Neural cell (in vitro differentiated cells): ENCODE data around the gene S100A5. TPM values are rescaled to one million over a fixed set of nuclear protein-coding genes. Genes with fewer than 3 reads are reported as not detected.

Experiments used
- H2AFZ ChIP-seq: fragments of 200-600, 300-800 bp; sonication (generic), shearing (Covaris generic); 2 replicates; pipeline ENCODE4 v1.6.0; 2014; ENCODE audit warnings: low read depth, mild to moderate bottlenecking, antibody characterized with exemption, low read length, moderate library complexity
- H3F3A ChIP-seq: fragments of 200-600 bp; shearing (Covaris generic); 2 replicates; pipeline ENCODE4 v1.6.1; 2016; ENCODE audit warnings: mild to moderate bottlenecking, moderate library complexity, mixed read lengths, antibody characterized with exemption, low read length; ENCODE audit not compliant: insufficient read depth, poor library complexity, severe bottlenecking
- H3K27ac ChIP-seq: fragments of 200-600, 300-800 bp; sonication (generic), shearing (Covaris generic); 2 replicates; pipeline ENCODE4 v1.5.1; 2014; ENCODE audit warnings: mild to moderate bottlenecking, low read length, moderate library complexity
- H3K27me3 ChIP-seq: fragments of 300-800, 200-600 bp; sonication (generic), shearing (Covaris generic); 2 replicates; pipeline ENCODE4 v1.6.0; 2014; ENCODE audit warnings: mild to moderate bottlenecking, low read depth, low read length, moderate library complexity; ENCODE audit not compliant: insufficient read depth
- H3K36me3 ChIP-seq: fragments of 300-800, 200-600 bp; sonication (generic), shearing (Covaris generic); 2 replicates; pipeline ENCODE4 v1.5.1; 2014; ENCODE audit warnings: mild to moderate bottlenecking, antibody characterized with exemption, low read length, moderate library complexity; ENCODE audit not compliant: insufficient read depth
- H3K4me2 ChIP-seq: fragments of 300-800, 200-600 bp; sonication (generic), shearing (Covaris generic); 2 replicates; pipeline ENCODE4 v1.6.0; 2014; ENCODE audit warnings: mild to moderate bottlenecking, low read length
- H3K4me3 ChIP-seq: fragments of 300-800, 200-600 bp; sonication (generic), shearing (Covaris generic); 2 replicates; pipeline ENCODE4 v1.5.1; 2014; ENCODE audit warnings: mild to moderate bottlenecking, low read length, moderate library complexity
- H3K79me2 ChIP-seq: fragments of 200-600 bp; shearing (Covaris generic); replicated peaks from 2 replicates; pipeline ENCODE4 v1.6.0; 2014; ENCODE audit warnings: mild to moderate bottlenecking, low read length, moderate library complexity; ENCODE audit not compliant: insufficient read depth
- H3K9ac ChIP-seq: fragments of 300-800, 200-600 bp; sonication (generic), shearing (Covaris generic); 2 replicates; pipeline ENCODE4 v1.6.1; 2016; ENCODE audit warnings: mild to moderate bottlenecking, low read length, mixed read lengths
- H3K9me2 ChIP-seq: fragments of 200-600 bp; shearing (Covaris generic); 2 replicates; pipeline ENCODE4 v1.6.1; 2016; ENCODE audit warnings: mild to moderate bottlenecking, low read length, mixed read lengths; ENCODE audit not compliant: insufficient read depth
- H3K9me3 ChIP-seq: fragments of 200-600, 300-800 bp; sonication (generic), shearing (Covaris generic); 2 replicates; pipeline ENCODE4 v1.6.1; 2016; ENCODE audit warnings: mild to moderate bottlenecking, mixed run types, low read length, moderate library complexity, mixed read lengths
- H4K20me1 ChIP-seq: fragments of 200-600 bp; shearing (Covaris generic); 2 replicates; pipeline ENCODE4 v1.6.1; 2016; ENCODE audit warnings: mild to moderate bottlenecking, mixed run types; ENCODE audit not compliant: insufficient read depth
- EP300 ChIP-seq: fragments of 450-650 bp; conservative IDR thresholded peaks from 2 replicates; pipeline ENCODE4 v1.6.1; 2014; ENCODE audit warnings: antibody characterized with exemption, mild to moderate bottlenecking, moderate library complexity; ENCODE audit not compliant: poor library complexity, severe bottlenecking
- EZH2 ChIP-seq: fragments of 200-600, 300-800 bp; shearing (Covaris generic), sonication (generic); IDR thresholded peaks from 2 replicates; pipeline ENCODE4 v1.6.1; 2014; ENCODE audit warnings: antibody characterized with exemption, low read length, borderline replicate concordance, mild to moderate bottlenecking; ENCODE audit not compliant: insufficient read depth, poor library complexity, severe bottlenecking
- MXI1 ChIP-seq: fragments of 450-650 bp; conservative IDR thresholded peaks from 2 replicates; pipeline ENCODE4 v1.6.1; 2014; ENCODE audit warnings: antibody characterized with exemption, mild to moderate bottlenecking; ENCODE audit not compliant: poor library complexity, severe bottlenecking
- POLR2AphosphoS5 ChIP-seq: IDR thresholded peaks from 2 replicates; pipeline ENCODE4 v1.6.1; 2012
- RAD21 ChIP-seq: fragments of 450-650 bp; conservative IDR thresholded peaks from 2 replicates; pipeline ENCODE4 v1.6.1; 2014; ENCODE audit warnings: antibody characterized with exemption, mild to moderate bottlenecking, moderate library complexity
- SMC3 ChIP-seq: fragments of 450-650 bp; conservative IDR thresholded peaks from 2 replicates; pipeline ENCODE4 v1.6.1; 2014; ENCODE audit warnings: antibody characterized with exemption, mild to moderate bottlenecking, moderate library complexity; ENCODE audit not compliant: poor library complexity
- TAF1 ChIP-seq: IDR thresholded peaks from 2 replicates; pipeline ENCODE4 v1.6.1; 2012; ENCODE audit warnings: low read depth
- polyA minus RNA-seq: library from RNA; depleted of rRNA, polyadenylated mRNA; stranded (reverse); fragments of >200 nt; gene quantifications from 2 replicates; pipeline ENCODE4 v1.2.3, GENCODE V29; 2014
- polyA plus RNA-seq: library from polyadenylated mRNA; depleted of rRNA; stranded (reverse); fragments of >200 nt; gene quantifications from 2 replicates; pipeline ENCODE4 v1.2.3, GENCODE V29; 2014
- TF ChIP-seq, protein P1 (sequence below): fragments of 450-650 bp; IDR thresholded peaks from 2 replicates; pipeline ENCODE4 v1.5.1; 2014; ENCODE audit warnings: antibody characterized with exemption, mild to moderate bottlenecking, moderate library complexity; ENCODE audit not compliant: poor library complexity, severe bottlenecking
- TF ChIP-seq, protein P2 (sequence below): IDR thresholded peaks from 2 replicates; pipeline ENCODE4 v1.6.1; 2012; ENCODE audit warnings: borderline replicate concordance

The S100A5 gene, protein sequence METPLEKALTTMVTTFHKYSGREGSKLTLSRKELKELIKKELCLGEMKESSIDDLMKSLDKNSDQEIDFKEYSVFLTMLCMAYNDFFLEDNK
- not detected in 2 replicates for polyA plus RNA-seq
- polyA minus RNA-seq: not detected in 2 replicates

DNA sequence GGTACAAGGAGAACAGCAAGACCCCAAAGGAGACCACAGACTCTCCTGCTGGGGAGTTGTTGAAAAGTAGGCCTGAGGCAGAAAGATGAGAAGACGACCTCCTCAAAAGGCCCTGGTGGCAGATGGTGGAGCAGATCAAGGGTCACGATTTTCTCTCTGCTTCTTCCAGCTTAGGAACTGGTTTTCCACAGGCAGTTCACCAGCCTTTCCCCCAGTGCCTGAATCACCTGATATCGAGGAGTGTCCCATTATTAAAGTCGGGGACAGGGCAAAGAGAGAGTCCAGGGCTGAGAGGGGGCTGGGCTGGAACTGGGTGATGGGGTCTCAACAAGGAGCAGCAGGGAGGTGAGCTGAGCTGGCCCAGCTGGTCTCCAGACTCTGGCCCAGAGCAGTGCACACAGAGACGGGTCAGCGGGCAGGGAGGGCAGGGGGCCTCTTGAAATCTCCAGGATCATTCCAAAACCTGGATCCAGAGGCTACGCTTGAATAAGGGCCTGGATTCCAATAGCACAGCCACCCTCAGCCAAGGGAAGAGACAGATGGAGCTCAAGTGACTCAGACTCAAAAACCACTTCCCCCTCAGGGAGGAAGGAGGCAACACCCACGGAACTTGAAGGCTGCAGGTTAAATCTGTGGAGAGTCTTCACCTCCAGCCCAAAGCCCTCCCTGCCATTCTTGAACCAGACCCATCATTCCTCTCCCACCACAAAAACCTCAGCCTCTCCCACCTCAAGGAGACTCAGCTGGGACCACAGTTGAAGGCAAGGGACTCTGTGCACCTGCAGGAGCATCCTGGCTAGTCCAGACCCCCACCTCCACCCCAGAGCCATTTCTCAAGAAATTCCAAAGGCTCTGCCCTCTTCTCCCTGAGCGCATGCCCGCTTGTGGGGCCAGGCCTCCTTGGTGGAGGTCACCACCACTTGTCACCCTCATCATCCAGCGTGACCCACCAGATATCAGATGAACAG is at the start of gene S100A5:
S100A5 (minus strand) TSS at position 541 of the 968 bp plus-strand sequence. CDS start 743 bp downstream, outside the sequence.
- no peak within 1 kb of the TSS for H3K27ac ChIP-seq
- no peak within 1 kb of the TSS for H3K4me3 ChIP-seq
- no peaks in the 10 kb centered on the region for H3F3A ChIP-seq
- no peaks in the 10 kb centered on the region for H3K36me3 ChIP-seq
- H4K20me1 ChIP-seq: no peaks in the 10 kb centered on the region
- H3K9ac ChIP-seq: no peak within 1 kb of the TSS
- H2AFZ ChIP-seq: no peak within 1 kb of the TSS
- H3K4me2 ChIP-seq: no peak within 1 kb of the TSS
- H3K79me2 ChIP-seq: no peaks in the 10 kb centered on the region
- H3K9me3 ChIP-seq: no peaks in the 10 kb centered on the region
- no peak for TF ChIP-seq EZH2
- no peak for TF ChIP-seq TAF1
- no peak for TF ChIP-seq RAD21
- no peak for TF ChIP-seq MXI1
- no peak for TF ChIP-seq SMC3
- TF ChIP-seq EP300: no peak
- no peak for TF ChIP-seq POLR2AphosphoS5
- TF ChIP-seq, protein P1, sequence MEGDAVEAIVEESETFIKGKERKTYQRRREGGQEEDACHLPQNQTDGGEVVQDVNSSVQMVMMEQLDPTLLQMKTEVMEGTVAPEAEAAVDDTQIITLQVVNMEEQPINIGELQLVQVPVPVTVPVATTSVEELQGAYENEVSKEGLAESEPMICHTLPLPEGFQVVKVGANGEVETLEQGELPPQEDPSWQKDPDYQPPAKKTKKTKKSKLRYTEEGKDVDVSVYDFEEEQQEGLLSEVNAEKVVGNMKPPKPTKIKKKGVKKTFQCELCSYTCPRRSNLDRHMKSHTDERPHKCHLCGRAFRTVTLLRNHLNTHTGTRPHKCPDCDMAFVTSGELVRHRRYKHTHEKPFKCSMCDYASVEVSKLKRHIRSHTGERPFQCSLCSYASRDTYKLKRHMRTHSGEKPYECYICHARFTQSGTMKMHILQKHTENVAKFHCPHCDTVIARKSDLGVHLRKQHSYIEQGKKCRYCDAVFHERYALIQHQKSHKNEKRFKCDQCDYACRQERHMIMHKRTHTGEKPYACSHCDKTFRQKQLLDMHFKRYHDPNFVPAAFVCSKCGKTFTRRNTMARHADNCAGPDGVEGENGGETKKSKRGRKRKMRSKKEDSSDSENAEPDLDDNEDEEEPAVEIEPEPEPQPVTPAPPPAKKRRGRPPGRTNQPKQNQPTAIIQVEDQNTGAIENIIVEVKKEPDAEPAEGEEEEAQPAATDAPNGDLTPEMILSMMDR: no peak
- TF ChIP-seq, protein P2, sequence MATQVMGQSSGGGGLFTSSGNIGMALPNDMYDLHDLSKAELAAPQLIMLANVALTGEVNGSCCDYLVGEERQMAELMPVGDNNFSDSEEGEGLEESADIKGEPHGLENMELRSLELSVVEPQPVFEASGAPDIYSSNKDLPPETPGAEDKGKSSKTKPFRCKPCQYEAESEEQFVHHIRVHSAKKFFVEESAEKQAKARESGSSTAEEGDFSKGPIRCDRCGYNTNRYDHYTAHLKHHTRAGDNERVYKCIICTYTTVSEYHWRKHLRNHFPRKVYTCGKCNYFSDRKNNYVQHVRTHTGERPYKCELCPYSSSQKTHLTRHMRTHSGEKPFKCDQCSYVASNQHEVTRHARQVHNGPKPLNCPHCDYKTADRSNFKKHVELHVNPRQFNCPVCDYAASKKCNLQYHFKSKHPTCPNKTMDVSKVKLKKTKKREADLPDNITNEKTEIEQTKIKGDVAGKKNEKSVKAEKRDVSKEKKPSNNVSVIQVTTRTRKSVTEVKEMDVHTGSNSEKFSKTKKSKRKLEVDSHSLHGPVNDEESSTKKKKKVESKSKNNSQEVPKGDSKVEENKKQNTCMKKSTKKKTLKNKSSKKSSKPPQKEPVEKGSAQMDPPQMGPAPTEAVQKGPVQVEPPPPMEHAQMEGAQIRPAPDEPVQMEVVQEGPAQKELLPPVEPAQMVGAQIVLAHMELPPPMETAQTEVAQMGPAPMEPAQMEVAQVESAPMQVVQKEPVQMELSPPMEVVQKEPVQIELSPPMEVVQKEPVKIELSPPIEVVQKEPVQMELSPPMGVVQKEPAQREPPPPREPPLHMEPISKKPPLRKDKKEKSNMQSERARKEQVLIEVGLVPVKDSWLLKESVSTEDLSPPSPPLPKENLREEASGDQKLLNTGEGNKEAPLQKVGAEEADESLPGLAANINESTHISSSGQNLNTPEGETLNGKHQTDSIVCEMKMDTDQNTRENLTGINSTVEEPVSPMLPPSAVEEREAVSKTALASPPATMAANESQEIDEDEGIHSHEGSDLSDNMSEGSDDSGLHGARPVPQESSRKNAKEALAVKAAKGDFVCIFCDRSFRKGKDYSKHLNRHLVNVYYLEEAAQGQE: no peak
- H3K9me2 ChIP-seq: no peaks in the 10 kb centered on the region
- peaks cover 5% of the 10 kb centered on the region for H3K27me3 ChIP-seq

DNA sequence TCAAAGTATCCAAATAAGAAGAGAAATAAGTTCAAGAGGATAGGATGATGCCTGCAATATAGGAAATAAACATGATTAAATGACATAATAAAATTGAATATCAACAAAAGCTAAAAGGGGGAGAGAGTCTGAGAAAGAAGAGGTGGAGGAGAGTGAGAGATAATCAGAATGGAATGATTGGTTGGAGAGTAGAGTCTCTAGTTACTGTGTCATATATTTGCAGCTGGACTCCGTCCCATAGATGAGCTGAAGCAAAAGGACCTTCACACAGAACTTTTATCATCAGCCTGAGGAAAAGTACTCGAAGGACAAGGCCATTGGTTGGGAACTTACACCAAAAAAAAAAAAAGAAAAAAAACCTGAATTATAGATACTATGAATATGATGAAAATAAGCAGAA is 47.7 kb upstream of the S100A5 start:
- no peak overlapping the region for H2AFZ ChIP-seq
- H3K27me3 ChIP-seq: no peaks in the 10 kb centered on the region
- TF ChIP-seq EZH2 (no peak), TAF1 (no peak), EP300 (no peak), RAD21 (no peak), MXI1 (no peak), SMC3 (no peak), POLR2AphosphoS5 (no peak)
- TF ChIP-seq, protein P2: no peak
- TF ChIP-seq, protein P1: no peak

More for the DNA sequence above, 47.7 kb upstream of the S100A5 start:
- no peaks in the 10 kb centered on the region for H3F3A ChIP-seq
- H3K4me3 ChIP-seq: no peak overlapping the region
- H3K9ac ChIP-seq: no peak overlapping the region
- H3K9me3 ChIP-seq: no peaks in the 10 kb centered on the region
- H3K36me3 ChIP-seq: no peaks in the 10 kb centered on the region
- no peaks in the 10 kb centered on the region for H4K20me1 ChIP-seq
- no peaks in the 10 kb centered on the region for H3K79me2 ChIP-seq
- no peak overlapping the region for H3K27ac ChIP-seq
- H3K4me2 ChIP-seq: no peak overlapping the region
- no peaks in the 10 kb centered on the region for H3K9me2 ChIP-seq
